ENCODE measurements around the gene THBS1. TPM values are rescaled to one million over a fixed set of nuclear protein-coding genes. Genes with fewer than 3 reads are reported as not detected.

Gene THBS1
- total RNA-seq, 2 experiments from 2014 or later: 9.5 to 10.5 TPM

DNA sequence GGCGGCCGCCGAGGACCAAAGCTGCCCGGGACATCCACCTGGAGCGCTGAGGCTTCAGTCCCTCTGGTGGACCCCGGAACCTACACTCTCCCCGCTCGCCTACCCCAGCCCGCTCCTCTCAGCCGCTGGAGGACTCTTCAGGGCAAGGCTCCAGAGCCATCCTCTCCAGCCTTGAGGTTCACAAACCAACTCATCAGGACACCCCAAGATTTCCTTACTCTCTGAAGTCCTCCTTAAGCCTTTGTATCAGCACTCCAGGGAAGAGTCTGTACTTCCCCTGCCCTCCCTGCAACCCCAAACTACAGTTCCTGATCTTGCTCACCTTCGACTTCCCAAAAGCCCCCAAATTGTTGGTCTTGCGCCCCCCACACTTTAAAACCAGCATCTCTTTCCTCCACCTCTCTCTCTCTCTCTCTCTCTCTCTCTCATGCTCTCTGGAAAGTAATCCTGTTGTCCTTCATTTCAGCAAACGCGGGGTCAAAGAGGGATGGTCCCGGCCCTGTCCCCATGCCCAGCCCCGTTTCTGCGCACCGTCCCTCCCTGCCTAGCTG lies 438 bp downstream of the THBS1 start:
- peaks cover 17 to 28% of the 10 kb centered on the region in 2 experiments for H3K27me3 ChIP-seq (ENCODE audit: control insufficient read depth in 1 of 2, insufficient read depth in 2 of 2, low read length in 2 of 2)
- Mint-ChIP-seq H3K27me3 (peaks cover 70% of the 10 kb centered on the region), H3K4me3 (peak overlapping the region; percentile 77), H3K9me3 (no peaks in the 10 kb centered on the region), H3K36me3 (ENCODE audit: low read depth) (no peaks in the 10 kb centered on the region), H3K4me1 (ENCODE audit: low read depth) (peaks cover 15% of the 10 kb centered on the region), H3K27ac (no peak overlapping the region)
- peak overlapping the region; percentile 55 for H3K4me3 ChIP-seq (ENCODE audit: low read length)
- ATAC-seq (ENCODE audit: poor library complexity) (no peak), DNase-seq (no peak)
- intact Hi-C loops (cut with DNase I, micrococcal nuclease): loop anchor here (2.0 to 10.0 kb wide), 6 partner anchors 175 to 1137 kb away; no protein-coding TSS in a partner anchor
- ChIA-PET POLR2A (no interaction called here), CTCF (interaction anchor here (1.8 to 2.6 kb wide), 2 partner anchors 42 to 176 kb away, joined by 6 to 10 read pairs; no protein-coding TSS in a partner anchor)
- H3K27ac ChIP-seq (ENCODE audit: low read depth in 1 of 2, low read length in 2 of 2): no peak overlapping the region
- H3K9me3 ChIP-seq (ENCODE audit: control insufficient read depth in 1 of 2, insufficient read depth in 1 of 2, low read length in 2 of 2): peaks cover 0 to 9% of the 10 kb centered on the region in 2 experiments
- no peaks in the 10 kb centered on the region for H3K36me3 ChIP-seq (ENCODE audit: insufficient read depth, low read length)
- H3K4me1 ChIP-seq (ENCODE audit: insufficient read depth, low read length): peaks cover 27% of the 10 kb centered on the region
- TF ChIP-seq, protein P1, sequence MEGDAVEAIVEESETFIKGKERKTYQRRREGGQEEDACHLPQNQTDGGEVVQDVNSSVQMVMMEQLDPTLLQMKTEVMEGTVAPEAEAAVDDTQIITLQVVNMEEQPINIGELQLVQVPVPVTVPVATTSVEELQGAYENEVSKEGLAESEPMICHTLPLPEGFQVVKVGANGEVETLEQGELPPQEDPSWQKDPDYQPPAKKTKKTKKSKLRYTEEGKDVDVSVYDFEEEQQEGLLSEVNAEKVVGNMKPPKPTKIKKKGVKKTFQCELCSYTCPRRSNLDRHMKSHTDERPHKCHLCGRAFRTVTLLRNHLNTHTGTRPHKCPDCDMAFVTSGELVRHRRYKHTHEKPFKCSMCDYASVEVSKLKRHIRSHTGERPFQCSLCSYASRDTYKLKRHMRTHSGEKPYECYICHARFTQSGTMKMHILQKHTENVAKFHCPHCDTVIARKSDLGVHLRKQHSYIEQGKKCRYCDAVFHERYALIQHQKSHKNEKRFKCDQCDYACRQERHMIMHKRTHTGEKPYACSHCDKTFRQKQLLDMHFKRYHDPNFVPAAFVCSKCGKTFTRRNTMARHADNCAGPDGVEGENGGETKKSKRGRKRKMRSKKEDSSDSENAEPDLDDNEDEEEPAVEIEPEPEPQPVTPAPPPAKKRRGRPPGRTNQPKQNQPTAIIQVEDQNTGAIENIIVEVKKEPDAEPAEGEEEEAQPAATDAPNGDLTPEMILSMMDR (IDR thresholded peaks at IDR 0.05): no peak

DNA sequence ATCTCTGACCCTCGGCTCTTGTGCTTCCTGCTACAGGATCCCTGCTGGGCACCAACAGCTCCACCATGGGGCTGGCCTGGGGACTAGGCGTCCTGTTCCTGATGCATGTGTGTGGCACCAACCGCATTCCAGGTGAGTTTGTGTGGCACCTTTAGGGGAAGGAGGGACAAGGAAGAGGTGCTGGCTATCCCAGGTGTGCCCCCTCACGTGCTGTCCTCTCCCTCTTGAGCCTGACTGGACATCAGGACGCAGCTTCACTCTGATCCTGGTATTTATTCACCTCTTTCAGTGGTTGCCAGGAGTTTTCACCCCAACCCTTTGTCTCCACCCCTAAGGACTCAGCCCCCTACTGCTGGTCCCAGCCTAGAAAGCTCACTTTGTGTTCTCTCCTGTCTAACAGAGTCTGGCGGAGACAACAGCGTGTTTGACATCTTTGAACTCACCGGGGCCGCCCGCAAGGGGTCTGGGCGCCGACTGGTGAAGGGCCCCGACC lies 960 bp downstream of the THBS1 start:
- H3K27ac ChIP-seq (ENCODE audit: low read depth in 1 of 2, low read length in 2 of 2): no peak overlapping the region
- CTCF ChIA-PET: interaction anchor here (2.6 kb wide), 1 partner anchor 175 kb away, joined by 10 read pairs; no protein-coding TSS in a partner anchor
- peaks cover 0 to 9% of the 10 kb centered on the region in 2 experiments for H3K9me3 ChIP-seq (ENCODE audit: control insufficient read depth in 1 of 2, insufficient read depth in 1 of 2, low read length in 2 of 2)
- TF ChIP-seq, protein P1 (IDR thresholded peaks at IDR 0.05): no peak
- Mint-ChIP-seq H3K4me1 (ENCODE audit: low read depth) (peaks cover 15% of the 10 kb centered on the region), H3K9me3 (no peaks in the 10 kb centered on the region), H3K27me3 (peaks cover 65% of the 10 kb centered on the region), H3K4me3 (peak overlapping the region; percentile 77), H3K27ac (no peak overlapping the region), H3K36me3 (ENCODE audit: low read depth) (no peaks in the 10 kb centered on the region)
- ATAC-seq (ENCODE audit: poor library complexity) (no peak), DNase-seq (peak in 1 of 14 experiments; percentile 21)
- intact Hi-C loops (cut with DNase I, micrococcal nuclease): loop anchor here (2.0 to 10.0 kb wide), 6 partner anchors 175 to 1137 kb away; no protein-coding TSS in a partner anchor
- H3K36me3 ChIP-seq (ENCODE audit: insufficient read depth, low read length): no peaks in the 10 kb centered on the region
- H3K4me3 ChIP-seq (ENCODE audit: low read length): no peak overlapping the region
- POLR2A ChIA-PET: interaction anchor here (1.5 kb wide), 1 partner anchor 44 kb away, joined by 4 read pairs; no protein-coding TSS in a partner anchor
- peaks cover 27% of the 10 kb centered on the region for H3K4me1 ChIP-seq (ENCODE audit: insufficient read depth, low read length)
- peaks cover 17 to 24% of the 10 kb centered on the region in 2 experiments for H3K27me3 ChIP-seq (ENCODE audit: control insufficient read depth in 1 of 2, insufficient read depth in 2 of 2, low read length in 2 of 2)

DNA sequence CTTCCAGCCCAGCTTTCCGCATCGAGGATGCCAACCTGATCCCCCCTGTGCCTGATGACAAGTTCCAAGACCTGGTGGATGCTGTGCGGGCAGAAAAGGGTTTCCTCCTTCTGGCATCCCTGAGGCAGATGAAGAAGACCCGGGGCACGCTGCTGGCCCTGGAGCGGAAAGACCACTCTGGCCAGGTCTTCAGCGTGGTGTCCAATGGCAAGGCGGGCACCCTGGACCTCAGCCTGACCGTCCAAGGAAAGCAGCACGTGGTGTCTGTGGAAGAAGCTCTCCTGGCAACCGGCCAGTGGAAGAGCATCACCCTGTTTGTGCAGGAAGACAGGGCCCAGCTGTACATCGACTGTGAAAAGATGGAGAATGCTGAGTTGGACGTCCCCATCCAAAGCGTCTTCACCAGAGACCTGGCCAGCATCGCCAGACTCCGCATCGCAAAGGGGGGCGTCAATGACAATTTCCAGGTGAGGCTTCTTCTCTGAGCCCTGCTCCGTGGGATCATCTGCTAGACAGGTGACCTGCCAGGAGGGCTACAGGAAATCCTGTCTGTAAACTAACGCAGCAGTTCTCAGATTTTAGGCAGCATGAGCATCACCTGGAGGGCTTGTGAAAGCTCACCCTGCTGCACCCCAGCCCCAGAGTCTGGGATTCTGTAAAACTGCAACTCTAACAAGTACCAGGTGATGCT lies 1.6 kb downstream of the THBS1 start:
- ChIA-PET CTCF (interaction anchor here (2.6 kb wide), 1 partner anchor 175 kb away, joined by 10 read pairs; no protein-coding TSS in a partner anchor), POLR2A (interaction anchor here (1.5 kb wide), 1 partner anchor 43 kb away, joined by 4 read pairs; no protein-coding TSS in a partner anchor)
- Mint-ChIP-seq H3K27ac (no peak overlapping the region), H3K4me3 (no peak overlapping the region), H3K27me3 (peaks cover 59% of the 10 kb centered on the region), H3K36me3 (ENCODE audit: low read depth) (no peaks in the 10 kb centered on the region), H3K4me1 (ENCODE audit: low read depth) (peaks cover 15% of the 10 kb centered on the region), H3K9me3 (no peaks in the 10 kb centered on the region)
- peaks cover 17 to 19% of the 10 kb centered on the region in 2 experiments for H3K27me3 ChIP-seq (ENCODE audit: control insufficient read depth in 1 of 2, insufficient read depth in 2 of 2, low read length in 2 of 2)
- H3K4me1 ChIP-seq (ENCODE audit: insufficient read depth, low read length): peaks cover 27% of the 10 kb centered on the region
- H3K36me3 ChIP-seq (ENCODE audit: insufficient read depth, low read length): no peaks in the 10 kb centered on the region
- peaks cover 0 to 9% of the 10 kb centered on the region in 2 experiments for H3K9me3 ChIP-seq (ENCODE audit: control insufficient read depth in 1 of 2, insufficient read depth in 1 of 2, low read length in 2 of 2)
- no peak overlapping the region for H3K27ac ChIP-seq (ENCODE audit: low read depth in 1 of 2, low read length in 2 of 2)
- no peak overlapping the region for H3K4me3 ChIP-seq (ENCODE audit: low read length)
- no peak for ATAC-seq (ENCODE audit: poor library complexity)
- TF ChIP-seq, protein P1 (IDR thresholded peaks at IDR 0.05): no peak
- intact Hi-C loops (cut with DNase I, micrococcal nuclease): loop anchor here (5.0 to 10.0 kb wide), 5 partner anchors 455 to 1138 kb away; no protein-coding TSS in a partner anchor
- DNase-seq: no peak

Measured in CD4-positive, alpha-beta T cell (primary cell).